GM19455 (cell line): ENCODE results near the gene EPC2.
"Not testable (repeated sequence)": the region's sequence is repeated elsewhere in the genome, so short reads cannot be mapped to it uniquely, and the experiment has no call there.

Experiments
- ATAC-seq: cut with Tn5 transposase; IDR thresholded peaks from one replicate; pipeline ENCODE4 v1.9.1; 2021; ENCODE audit not compliant: unreplicated experiment

The EPC2 gene

GRCh38 chr2:148674063-148675020, 29.8 kb downstream of the EPC2 start:
- ATAC-seq = no peak

- ATAC-seq = no peak
Measured at GRCh38 chr2:148675708-148676107, 31.2 kb downstream of the EPC2 start.

GRCh38 chr2:148678302-148679179, 34.0 kb downstream of the EPC2 start:
- not testable (repeated sequence) for ATAC-seq

GRCh38 chr2:148680462-148680861, 35.9 kb downstream of the EPC2 start:
- ATAC-seq = no peak

- ATAC-seq = no peak
Measured at GRCh38 chr2:148681443-148681842, 36.9 kb downstream of the EPC2 start.

- ATAC-seq = not testable (repeated sequence)
Measured at GRCh38 chr2:148681862-148682261, 37.3 kb downstream of the EPC2 start.

- ATAC-seq = no peak
Measured at GRCh38 chr2:148684507-148684906, 40.0 kb downstream of the EPC2 start.

GRCh38 chr2:148687543-148687942, 43.0 kb downstream of the EPC2 start:
- ATAC-seq = no peak

- ATAC-seq = not testable (repeated sequence)
Measured at GRCh38 chr2:148688011-148688410, 43.5 kb downstream of the EPC2 start.

GRCh38 chr2:148696985-148697384, 52.4 kb downstream of the EPC2 start:
- ATAC-seq = no peak

GRCh38 chr2:148699830-148700229, 55.3 kb downstream of the EPC2 start:
- ATAC-seq = no peak

GRCh38 chr2:148701039-148701438, 56.5 kb downstream of the EPC2 start:
- no peak for ATAC-seq

GRCh38 chr2:148701877-148702276, 57.3 kb downstream of the EPC2 start:
- no peak for ATAC-seq

- ATAC-seq = no peak
Measured at GRCh38 chr2:148702475-148702874, 57.9 kb downstream of the EPC2 start.

GRCh38 chr2:148704247-148704646, 59.7 kb downstream of the EPC2 start:
- no peak for ATAC-seq

- no peak for ATAC-seq
Measured at GRCh38 chr2:148716378-148716920, 71.9 kb downstream of the EPC2 start.

- ATAC-seq = no peak
Measured at GRCh38 chr2:148718039-148718438, 73.5 kb downstream of the EPC2 start.

- no peak for ATAC-seq
Measured at GRCh38 chr2:148719195-148719749, 74.7 kb downstream of the EPC2 start.

- no peak for ATAC-seq
Measured at GRCh38 chr2:148719941-148720436, 75.4 kb downstream of the EPC2 start.

- ATAC-seq = no peak
Measured at GRCh38 chr2:148720501-148721001, 76.0 kb downstream of the EPC2 start.

- ATAC-seq = no peak
Measured at GRCh38 chr2:148721520-148721931, 77.0 kb downstream of the EPC2 start.
